Stimulated activated CD8-positive, alpha-beta memory T cell treated with anti-CD3 and anti-CD28 coated beads, Interleukin-15, amount 100 ng/mL, for 48 hours (primary cell): ENCODE data around the gene ADH4.
"Not testable (repeated sequence)": the region's sequence is repeated elsewhere in the genome, so short reads cannot be mapped to it uniquely, and the experiment has no call there.

Source experiments
- DNase-seq, 2 donors: peaks; one replicate each; pipeline ENCODE4 v3.0.0-alpha.2; 2020; ENCODE audit warnings: low read depth in 2 of 2

Gene ADH4

GRCh38 chr4:99134586-99134985 is 9.5 kb downstream of the ADH4 start:
- no peak for DNase-seq

GRCh38 chr4:99131378-99131777 is 12.7 kb downstream of the ADH4 start:
- DNase-seq, result no peak

- DNase-seq, result no peak
Measured at GRCh38 chr4:99126376-99126775, 17.7 kb downstream of the ADH4 start.

GRCh38 chr4:99121008-99121407 is 23.1 kb downstream of the ADH4 start:
- DNase-seq, result no peak

- DNase-seq, result no peak
Measured at GRCh38 chr4:99120501-99120900, 23.6 kb downstream of the ADH4 start.

GRCh38 chr4:99117876-99118693 is 26.0 kb downstream of the ADH4 start:
- DNase-seq, result no peak

- DNase-seq, result not testable (repeated sequence)
Measured at GRCh38 chr4:99117122-99117841, 26.8 kb downstream of the ADH4 start.

- not testable (repeated sequence) for DNase-seq
Measured at GRCh38 chr4:99109286-99109685, 34.8 kb downstream of the ADH4 start.

- DNase-seq, result no peak
Measured at GRCh38 chr4:99104153-99104552, 39.9 kb downstream of the ADH4 start.

- DNase-seq, result no peak
Measured at GRCh38 chr4:99103166-99103565, 40.9 kb downstream of the ADH4 start.

- DNase-seq, result no peak
Measured at GRCh38 chr4:99102634-99103033, 41.5 kb downstream of the ADH4 start.

- no peak for DNase-seq
Measured at GRCh38 chr4:99100876-99101275, 43.2 kb downstream of the ADH4 start.

- not testable (repeated sequence) for DNase-seq
Measured at GRCh38 chr4:99099814-99100213, 44.3 kb downstream of the ADH4 start.

- DNase-seq, result no peak
Measured at GRCh38 chr4:99099311-99099710, 44.8 kb downstream of the ADH4 start.

GRCh38 chr4:99091841-99092240 is 52.3 kb downstream of the ADH4 start:
- not testable (repeated sequence) for DNase-seq

- DNase-seq, result no peak
Measured at GRCh38 chr4:99091216-99091575, 52.9 kb downstream of the ADH4 start.

GRCh38 chr4:99090481-99091215 is 53.4 kb downstream of the ADH4 start:
- DNase-seq, result no peak

- peak; percentile 82 to 83 for DNase-seq
Measured at GRCh38 chr4:99088481-99089365, 55.4 kb downstream of the ADH4 start, which contains the start of gene ADH5. ADH5 (minus strand) TSS chr4:99088788; CDS start chr4:99088700, 88 bp downstream.

GRCh38 chr4:99088023-99088449 is 56.1 kb downstream of the ADH4 start:
- DNase-seq, result peak in 1 of 2 donors; percentile 7

- DNase-seq, result no peak
Measured at GRCh38 chr4:99084595-99084994, 59.5 kb downstream of the ADH4 start.

- DNase-seq, result no peak
Measured at GRCh38 chr4:99082192-99082591, 61.9 kb downstream of the ADH4 start.
